Chondrocyte (in vitro differentiated cells): Measurements from ENCODE around the gene PPP2R5B. TPM values are rescaled to one million over a fixed set of nuclear protein-coding genes. Genes with fewer than 3 reads are reported as not detected.
A peak's percentile ranks its signal among the peaks of the same experiment; 100 is the strongest.

Experiments
- DNase-seq: peaks from one replicate; pipeline ENCODE4 v3.0.0; 2021; ENCODE audit warnings: mixed read lengths, low spot score
- H3K27ac Mint-ChIP-seq: one replicate; pipeline ENCODE4 v1.8.0; 2021; ENCODE audit warnings: mild to moderate bottlenecking, moderate library complexity, mixed read lengths; ENCODE audit not compliant: unreplicated experiment
- H3K27me3 Mint-ChIP-seq: 2 replicates; pipeline ENCODE4 v1.8.0; 2021; ENCODE audit warnings: low read depth, mixed read lengths
- H3K36me3 Mint-ChIP-seq: 2 replicates; pipeline ENCODE4 v1.8.0; 2021; ENCODE audit warnings: low read depth, mixed read lengths
- H3K4me1 Mint-ChIP-seq: 2 replicates; pipeline ENCODE4 v1.8.0; 2021; ENCODE audit warnings: low read depth, mild to moderate bottlenecking, mixed read lengths
- H3K4me3 Mint-ChIP-seq: one replicate; pipeline ENCODE4 v1.8.0; 2021; ENCODE audit warnings: mild to moderate bottlenecking, moderate library complexity, mixed read lengths; ENCODE audit not compliant: unreplicated experiment
- H3K9me3 Mint-ChIP-seq: 2 replicates; pipeline ENCODE4 v1.8.0; 2021; ENCODE audit warnings: low read depth, mixed read lengths
- long read RNA-seq: library from polyadenylated mRNA; stranded (forward); transcript quantifications from one replicate; pipeline ENCODE4 v2.0.0, GENCODE V29; 2021
- total RNA-seq: library from RNA; stranded (reverse); gene quantifications from 3 replicates; pipeline ENCODE4 v1.2.1, GENCODE V29; 2021
- TF ChIP-seq, protein P1 (sequence below): fragments of 200-600 bp; sonication (generic); IDR thresholded peaks from 2 replicates; pipeline ENCODE4 v1.5.0; 2021; ENCODE audit warnings: antibody characterized with exemption, mild to moderate bottlenecking, moderate library complexity

PPP2R5B gene
- total RNA-seq, result 21.7 to 33.2 TPM (median 29.3 TPM) in 3 replicates
- long read RNA-seq, transcript PPP2R5B-201 (14 exons, 2,745 nt), result major isoform, 42 of 61 reads
- long read RNA-seq, partial matches to known transcripts, result 3 of 61 reads
- long read RNA-seq, other reads (novel, unspliced or antisense), result 16 of 61 reads

- H3K4me3 Mint-ChIP-seq, result peak within 1 kb of the TSS; percentile 94
- TF ChIP-seq, protein P1, sequence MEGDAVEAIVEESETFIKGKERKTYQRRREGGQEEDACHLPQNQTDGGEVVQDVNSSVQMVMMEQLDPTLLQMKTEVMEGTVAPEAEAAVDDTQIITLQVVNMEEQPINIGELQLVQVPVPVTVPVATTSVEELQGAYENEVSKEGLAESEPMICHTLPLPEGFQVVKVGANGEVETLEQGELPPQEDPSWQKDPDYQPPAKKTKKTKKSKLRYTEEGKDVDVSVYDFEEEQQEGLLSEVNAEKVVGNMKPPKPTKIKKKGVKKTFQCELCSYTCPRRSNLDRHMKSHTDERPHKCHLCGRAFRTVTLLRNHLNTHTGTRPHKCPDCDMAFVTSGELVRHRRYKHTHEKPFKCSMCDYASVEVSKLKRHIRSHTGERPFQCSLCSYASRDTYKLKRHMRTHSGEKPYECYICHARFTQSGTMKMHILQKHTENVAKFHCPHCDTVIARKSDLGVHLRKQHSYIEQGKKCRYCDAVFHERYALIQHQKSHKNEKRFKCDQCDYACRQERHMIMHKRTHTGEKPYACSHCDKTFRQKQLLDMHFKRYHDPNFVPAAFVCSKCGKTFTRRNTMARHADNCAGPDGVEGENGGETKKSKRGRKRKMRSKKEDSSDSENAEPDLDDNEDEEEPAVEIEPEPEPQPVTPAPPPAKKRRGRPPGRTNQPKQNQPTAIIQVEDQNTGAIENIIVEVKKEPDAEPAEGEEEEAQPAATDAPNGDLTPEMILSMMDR, result no peak
- H3K9me3 Mint-ChIP-seq, result no peaks in the 10 kb centered on the region
- DNase-seq, result no peak
- H3K4me1 Mint-ChIP-seq, result peaks cover 27% of the 10 kb centered on the region
- H3K36me3 Mint-ChIP-seq, result peaks cover 5% of the 10 kb centered on the region
- H3K27ac Mint-ChIP-seq, result peak within 1 kb of the TSS; percentile 98
- no peaks in the 10 kb centered on the region for H3K27me3 Mint-ChIP-seq
Measured at GRCh38 chr11:64923944-64924909, at the start of gene PPP2R5B. Gene PPP2R5B (plus strand): TSS chr11:64924689. CDS start chr11:64925735, 1,046 bp downstream.

- TF ChIP-seq, protein P1, result peak; percentile 32
- H3K36me3 Mint-ChIP-seq, result peaks cover 14% of the 10 kb centered on the region
- peaks cover 64% of the 10 kb centered on the region for H3K4me1 Mint-ChIP-seq
- H3K27me3 Mint-ChIP-seq, result no peaks in the 10 kb centered on the region
- DNase-seq, result no peak
- peak overlapping the region; percentile 98 for H3K4me3 Mint-ChIP-seq
- no peaks in the 10 kb centered on the region for H3K9me3 Mint-ChIP-seq
- H3K27ac Mint-ChIP-seq, result peak overlapping the region; percentile 95
Measured at GRCh38 chr11:64875369-64876228, 48.9 kb upstream of the PPP2R5B start.

DNA sequence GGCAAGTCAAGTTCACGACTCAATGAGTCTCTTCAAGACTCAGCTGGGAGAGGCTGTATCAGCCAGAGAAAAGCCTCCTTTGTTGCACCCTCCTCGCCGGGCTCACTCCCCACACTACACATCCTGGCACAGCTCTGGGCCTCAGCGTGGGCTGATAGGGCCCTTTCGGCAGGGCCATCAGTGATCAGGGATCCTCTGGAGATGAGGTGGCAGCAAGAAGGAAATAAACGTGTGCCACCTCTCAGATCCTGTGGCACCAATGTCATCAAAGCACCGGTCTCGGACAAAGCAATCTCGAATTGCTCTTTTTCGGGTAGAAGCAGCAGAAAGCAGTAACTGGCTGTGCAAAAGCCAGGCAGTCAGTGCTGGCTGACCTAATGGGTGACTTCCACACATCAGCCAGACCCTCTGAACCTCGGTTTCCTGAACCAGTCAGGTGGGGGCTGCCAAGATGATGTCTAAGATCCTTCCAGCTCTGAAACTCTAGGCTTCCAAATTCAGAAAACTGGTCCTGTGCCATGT is 48.2 kb upstream of the PPP2R5B start:
- peak overlapping the region; percentile 98 for H3K4me3 Mint-ChIP-seq
- H3K9me3 Mint-ChIP-seq, result no peaks in the 10 kb centered on the region
- H3K27ac Mint-ChIP-seq, result peak overlapping the region; percentile 95
- H3K36me3 Mint-ChIP-seq, result peaks cover 12% of the 10 kb centered on the region
- no peaks in the 10 kb centered on the region for H3K27me3 Mint-ChIP-seq
- TF ChIP-seq, protein P1, result no peak
- DNase-seq, result no peak
- H3K4me1 Mint-ChIP-seq, result peaks cover 57% of the 10 kb centered on the region

- peaks cover 51% of the 10 kb centered on the region for H3K4me1 Mint-ChIP-seq
- H3K36me3 Mint-ChIP-seq, result peaks cover 11% of the 10 kb centered on the region
- peak overlapping the region; percentile 95 for H3K27ac Mint-ChIP-seq
- TF ChIP-seq, protein P1, result no peak
- DNase-seq, result peak; percentile 92
- peak overlapping the region; percentile 98 for H3K4me3 Mint-ChIP-seq
- H3K27me3 Mint-ChIP-seq, result no peaks in the 10 kb centered on the region
- H3K9me3 Mint-ChIP-seq, result no peaks in the 10 kb centered on the region
Measured at GRCh38 chr11:64876835-64877341, 47.6 kb upstream of the PPP2R5B start.
